ENCODE data around the gene KCND2.

Gene KCND2

GRCh38 chr7:120603366-120603765 lies 330.4 kb downstream of the KCND2 start:
- H3K4me3 ChIP-seq (ENCODE audit: low read length): no peak overlapping the region
- TF ChIP-seq CTCF (IDR thresholded peaks at IDR 0.05; ENCODE audit: insufficient read depth, low read depth, low read length, missing control alignments): no peak
- DNase-seq (ENCODE audit: low read depth): no peak

- DNase-seq (ENCODE audit: low read depth): no peak
- no peak overlapping the region for H3K4me3 ChIP-seq (ENCODE audit: low read length)
- no peak for TF ChIP-seq CTCF (IDR thresholded peaks at IDR 0.05; ENCODE audit: insufficient read depth, low read depth, low read length, missing control alignments)
Observed at GRCh38 chr7:120609136-120609753, 336.3 kb downstream of the KCND2 start.

- no peak for TF ChIP-seq CTCF (IDR thresholded peaks at IDR 0.05; ENCODE audit: insufficient read depth, low read depth, low read length, missing control alignments)
- no peak for DNase-seq (ENCODE audit: low read depth)
- no peak overlapping the region for H3K4me3 ChIP-seq (ENCODE audit: low read length)
Observed at GRCh38 chr7:120611975-120612374, 339.0 kb downstream of the KCND2 start.

DNA sequence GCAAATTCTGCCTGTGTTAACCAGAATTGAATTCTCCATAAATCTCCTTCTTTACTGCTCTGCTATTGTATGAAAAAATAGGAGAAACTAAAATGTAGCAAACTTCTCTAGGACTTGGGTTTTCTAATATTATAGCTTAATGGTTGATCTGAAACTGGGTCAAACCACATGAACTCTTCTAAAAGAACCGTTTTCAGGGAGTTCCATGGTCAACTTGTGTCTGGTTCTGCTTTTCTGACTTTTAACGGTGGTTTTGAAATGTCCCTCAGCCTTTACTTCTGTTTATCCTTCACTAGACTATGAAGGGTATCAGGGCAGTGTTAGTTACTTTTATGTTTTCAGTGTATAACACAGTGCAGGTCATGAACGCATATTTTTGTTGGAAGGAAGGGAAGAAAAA lies 342.7 kb downstream of the KCND2 start:
- DNase-seq (ENCODE audit: low read depth): no peak
- TF ChIP-seq CTCF (IDR thresholded peaks at IDR 0.05; ENCODE audit: insufficient read depth, low read depth, low read length, missing control alignments): no peak
- no peak overlapping the region for H3K4me3 ChIP-seq (ENCODE audit: low read length)

- no peak for TF ChIP-seq CTCF (IDR thresholded peaks at IDR 0.05; ENCODE audit: insufficient read depth, low read depth, low read length, missing control alignments)
- no peak overlapping the region for H3K4me3 ChIP-seq (ENCODE audit: low read length)
- no peak for DNase-seq (ENCODE audit: low read depth)
Observed at GRCh38 chr7:120617275-120617674, 344.3 kb downstream of the KCND2 start.

GRCh38 chr7:120628251-120628650 lies 355.3 kb downstream of the KCND2 start:
- no peak for DNase-seq (ENCODE audit: low read depth)
- no peak for TF ChIP-seq CTCF (IDR thresholded peaks at IDR 0.05; ENCODE audit: insufficient read depth, low read depth, low read length, missing control alignments)
- no peak overlapping the region for H3K4me3 ChIP-seq (ENCODE audit: low read length)

DNA sequence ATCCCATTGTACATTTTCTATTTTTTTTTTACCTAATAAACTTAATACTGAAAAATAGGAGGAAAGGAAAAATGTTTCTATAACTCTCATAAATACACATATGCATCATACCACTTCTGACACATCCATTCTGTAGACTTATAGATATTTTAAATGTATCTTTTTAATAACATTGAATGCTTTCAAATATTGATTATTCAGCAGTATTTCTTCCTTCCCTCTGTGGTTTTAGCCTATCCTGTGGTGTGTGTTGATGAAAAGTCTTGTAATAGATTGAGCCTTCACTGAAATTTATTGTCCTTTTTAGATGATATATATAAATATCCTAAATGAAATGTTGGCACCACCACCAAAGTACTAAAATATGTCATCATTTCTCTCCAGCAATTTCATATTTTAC lies 366.9 kb downstream of the KCND2 start:
- no peak overlapping the region for H3K4me3 ChIP-seq (ENCODE audit: low read length)
- no peak for TF ChIP-seq CTCF (IDR thresholded peaks at IDR 0.05; ENCODE audit: insufficient read depth, low read depth, low read length, missing control alignments)
- DNase-seq (ENCODE audit: low read depth): no peak

All from epithelial cell of esophagus (primary cell).